SKM-1 (cell line): ENCODE data around the gene ATP6V1B1.

Source experiments
- DNase-seq: peaks from one replicate; lab custom pipeline; 2025; ENCODE audit not compliant: unreplicated experiment; lab: John Stamatoyannopoulos, UW

ATP6V1B1 gene

DNA sequence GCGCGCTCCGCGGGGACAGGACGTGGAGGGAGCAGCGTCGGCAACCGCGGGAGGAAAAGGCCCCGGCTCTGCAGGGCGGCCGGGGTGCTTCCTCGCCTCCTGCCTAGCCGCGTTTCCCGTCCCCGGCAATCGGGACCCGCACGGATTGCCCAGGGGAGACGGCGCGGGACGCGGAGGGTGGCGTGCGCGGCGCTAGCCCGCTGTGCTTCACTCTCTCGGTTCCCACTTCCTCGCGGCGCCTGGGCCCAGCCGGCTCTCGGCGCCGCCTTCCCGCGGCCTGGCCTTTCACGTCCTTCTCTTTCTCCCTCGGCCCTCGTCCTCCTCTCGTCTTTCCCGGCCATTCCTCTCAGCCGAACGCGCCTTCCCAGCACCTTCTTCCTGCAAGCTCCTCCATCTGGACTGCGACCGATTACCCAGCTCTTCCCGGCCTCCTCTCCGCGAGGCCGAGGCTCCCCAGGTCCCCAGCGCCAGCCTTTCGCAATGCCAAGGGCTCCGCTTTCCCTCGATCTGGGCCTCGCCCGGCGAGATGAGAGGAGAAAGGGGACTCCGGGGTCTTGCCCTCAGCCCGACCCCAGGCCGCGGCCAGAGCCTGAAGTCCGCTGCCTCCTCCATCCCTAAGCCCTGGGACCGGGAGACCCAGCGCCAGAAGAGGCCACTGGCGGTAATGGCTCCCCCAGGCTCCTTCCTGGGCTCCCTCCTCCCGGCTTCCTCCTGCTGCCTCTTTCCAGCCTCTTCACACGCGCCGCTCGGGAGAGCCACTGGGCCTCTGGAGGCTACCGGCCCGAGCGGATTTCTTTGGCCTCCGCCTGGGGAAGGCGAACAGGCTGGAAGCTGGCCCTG is 34.3 kb upstream of the ATP6V1B1 start:
- DNase-seq: no peak

DNA sequence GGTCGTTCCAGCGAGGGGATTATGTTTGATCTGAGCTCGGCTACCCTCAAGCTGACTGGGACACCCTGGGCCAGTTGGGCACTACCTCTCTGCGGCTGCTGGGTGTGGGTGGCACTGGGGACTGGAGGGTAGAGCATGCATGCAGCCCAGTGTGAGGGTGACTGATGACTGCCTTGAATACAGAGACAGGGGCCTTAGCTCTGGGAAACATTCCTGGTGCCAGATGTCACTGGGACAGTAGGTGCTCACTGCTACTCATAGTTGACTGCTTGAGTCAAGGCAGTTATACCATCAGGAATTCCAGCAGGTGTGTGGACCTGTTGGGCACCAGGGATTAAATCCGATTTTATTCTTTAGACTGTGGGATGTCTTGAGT is 33.6 kb upstream of the ATP6V1B1 start:
- DNase-seq: no peak

- DNase-seq: no peak
These were observed 33.1 kb upstream of the ATP6V1B1 start for GRCh38 chr2:70902579-70902978.

DNA sequence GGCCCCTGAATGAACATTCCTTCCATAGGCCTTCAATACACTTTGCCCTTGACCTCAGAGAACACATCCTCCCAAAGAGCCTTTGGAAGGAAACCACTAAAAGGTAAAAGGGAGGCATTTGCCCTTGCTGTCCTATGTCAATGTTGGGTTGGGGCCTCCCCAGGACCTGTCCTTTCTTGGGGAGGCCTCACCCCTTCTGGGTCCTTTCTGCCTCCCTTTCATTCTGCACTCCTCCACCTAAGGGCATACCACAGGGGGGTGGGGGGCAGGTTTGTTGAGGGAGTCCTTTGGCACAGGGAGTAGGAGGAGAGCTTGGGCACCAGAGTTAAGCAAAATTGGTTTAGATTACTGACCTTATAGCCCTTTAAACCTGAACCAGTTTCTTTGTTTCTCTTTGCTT is 32.5 kb upstream of the ATP6V1B1 start:
- DNase-seq: no peak

GRCh38 chr2:70903641-70904340 is 31.9 kb upstream of the ATP6V1B1 start:
- no peak for DNase-seq

GRCh38 chr2:70904371-70905216 is 31.1 kb upstream of the ATP6V1B1 start:
- no peak for DNase-seq

DNA sequence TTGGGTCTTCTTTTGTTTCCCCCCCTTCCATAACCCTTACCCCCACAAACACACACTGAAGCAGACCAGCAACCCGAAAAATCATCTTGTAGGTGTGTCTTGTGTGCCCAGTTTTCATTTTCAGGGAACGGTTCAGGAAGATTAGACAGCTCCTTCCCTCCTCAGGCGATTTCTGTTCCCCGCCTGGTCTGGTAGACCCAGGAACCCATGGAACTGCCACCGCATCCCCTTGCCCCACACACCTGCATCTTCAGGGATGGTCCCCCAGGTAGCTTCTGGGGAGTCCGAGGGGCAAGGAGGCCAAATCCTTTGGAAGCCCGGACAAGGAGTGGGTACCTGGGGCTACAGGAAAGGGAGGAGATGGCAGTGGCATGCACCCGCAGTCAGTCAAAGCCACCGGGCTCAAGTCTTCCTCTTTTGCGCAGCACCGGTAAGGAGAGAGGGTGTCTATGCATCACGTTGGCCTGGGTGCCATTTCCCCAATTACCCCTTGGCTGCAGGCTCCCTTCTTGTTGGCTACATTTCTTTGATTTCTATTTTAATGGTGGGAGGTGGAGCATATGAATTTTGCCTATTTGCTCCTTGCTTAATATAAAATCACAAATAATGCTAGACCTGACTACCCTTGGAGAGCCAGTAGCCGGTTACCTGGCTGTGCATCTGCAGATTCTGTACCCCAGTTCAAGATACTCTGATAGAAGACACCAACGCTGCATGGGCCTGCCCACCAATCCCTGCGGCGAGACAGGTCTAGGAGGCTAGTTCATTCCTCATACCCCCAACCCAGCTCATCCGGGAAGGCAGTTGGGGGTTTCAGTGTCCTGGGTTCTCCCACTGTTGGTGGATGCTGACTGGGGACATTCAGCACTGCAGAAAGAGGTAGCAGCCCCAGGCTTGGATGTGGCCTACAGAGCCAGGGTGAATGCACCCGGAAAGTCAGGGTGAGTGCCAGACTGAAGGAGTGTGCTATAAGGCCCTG is 30.0 kb upstream of the ATP6V1B1 start:
- DNase-seq: no peak

DNA sequence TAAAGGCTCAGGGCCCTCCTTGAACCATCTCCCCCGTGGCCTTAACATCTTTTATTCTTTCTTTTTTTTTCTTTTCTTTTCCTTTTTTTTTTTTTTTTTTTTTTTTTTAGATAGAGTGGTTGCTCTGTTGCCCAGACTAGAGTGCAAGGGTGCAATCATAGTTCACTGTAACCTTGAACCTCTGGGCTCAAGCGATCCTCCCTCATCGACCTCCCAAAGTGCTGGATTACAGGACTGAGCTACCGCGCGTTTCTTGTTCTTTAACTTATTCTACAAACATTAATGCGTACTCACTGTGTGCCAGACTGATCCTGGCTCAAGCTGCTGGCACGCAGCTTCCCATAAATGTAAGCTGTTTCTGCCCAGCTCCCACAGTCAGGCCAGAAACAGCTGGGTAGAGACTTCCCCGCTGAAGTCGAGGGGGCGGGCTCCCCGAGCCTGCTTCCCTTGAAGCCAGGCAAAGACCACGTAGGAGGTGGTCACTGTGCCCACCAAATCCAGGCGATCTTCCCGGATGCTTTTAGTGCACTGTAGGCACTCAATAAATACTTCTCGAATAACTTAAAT is 29.2 kb upstream of the ATP6V1B1 start:
- no peak for DNase-seq

DNA sequence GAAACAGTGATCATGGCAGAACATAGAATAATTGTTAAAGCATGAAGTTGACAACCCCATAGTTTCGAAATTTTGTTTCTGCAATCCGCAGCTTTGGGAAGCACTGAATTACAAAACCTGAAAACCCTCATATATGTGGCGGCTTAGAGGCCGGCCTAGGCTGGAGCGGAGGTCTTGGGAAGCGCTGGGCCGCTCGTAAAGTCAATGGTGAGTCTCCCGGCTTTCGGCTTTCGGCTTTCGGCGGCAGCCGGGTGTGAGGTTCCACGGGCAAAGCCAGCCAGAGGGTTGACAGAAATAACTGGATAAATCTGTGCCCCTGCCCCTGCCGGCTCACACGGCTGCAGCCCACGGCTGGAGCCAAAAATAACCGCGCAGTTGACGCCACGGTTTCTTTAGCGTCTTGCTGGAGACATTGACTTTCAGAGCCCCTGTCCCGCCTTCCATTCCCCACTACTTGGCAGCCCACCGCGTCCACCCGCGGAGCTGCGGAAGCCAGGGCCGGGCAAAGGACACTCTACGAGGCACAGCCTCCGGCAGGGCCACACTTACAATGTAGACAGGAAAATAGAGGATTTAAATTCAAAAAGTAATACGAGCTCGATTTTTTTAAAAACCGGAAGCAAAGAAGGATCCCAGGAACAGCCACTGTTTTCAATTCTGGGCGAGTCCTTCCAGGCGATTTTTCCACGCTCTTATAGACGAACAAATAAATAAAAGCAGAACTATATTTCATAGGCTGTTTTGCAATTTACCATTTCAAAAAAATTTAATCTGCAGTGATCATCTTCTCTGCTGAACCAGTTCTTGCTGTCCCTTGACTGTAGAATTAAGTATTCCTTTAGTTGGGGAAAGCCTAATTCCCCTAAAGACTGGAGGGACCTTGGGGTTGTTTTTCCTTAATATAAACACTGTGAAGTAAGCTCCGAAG is 28.3 kb upstream of the ATP6V1B1 start:
- no peak for DNase-seq

DNA sequence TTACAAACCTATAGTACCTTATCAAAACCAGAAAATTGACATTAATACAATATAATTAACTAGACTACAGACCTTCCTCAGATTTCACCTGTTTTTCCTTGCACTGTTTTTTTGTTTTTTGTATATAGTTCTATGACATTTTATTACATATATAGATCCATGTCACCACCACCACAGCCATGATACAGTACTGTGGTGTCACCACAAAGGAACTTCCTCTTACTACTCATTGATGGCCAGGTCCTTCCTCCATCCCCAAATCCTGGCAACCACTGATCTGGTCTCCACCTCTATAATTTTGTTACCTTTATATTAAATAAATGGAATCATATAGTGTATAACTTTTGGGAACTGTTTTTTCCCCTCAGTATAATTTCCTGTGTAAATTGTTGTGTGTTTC is 19.4 kb upstream of the ATP6V1B1 start:
- peak; percentile 22 for DNase-seq

GRCh38 chr2:70918016-70918415 is 17.7 kb upstream of the ATP6V1B1 start:
- DNase-seq: no peak

DNA sequence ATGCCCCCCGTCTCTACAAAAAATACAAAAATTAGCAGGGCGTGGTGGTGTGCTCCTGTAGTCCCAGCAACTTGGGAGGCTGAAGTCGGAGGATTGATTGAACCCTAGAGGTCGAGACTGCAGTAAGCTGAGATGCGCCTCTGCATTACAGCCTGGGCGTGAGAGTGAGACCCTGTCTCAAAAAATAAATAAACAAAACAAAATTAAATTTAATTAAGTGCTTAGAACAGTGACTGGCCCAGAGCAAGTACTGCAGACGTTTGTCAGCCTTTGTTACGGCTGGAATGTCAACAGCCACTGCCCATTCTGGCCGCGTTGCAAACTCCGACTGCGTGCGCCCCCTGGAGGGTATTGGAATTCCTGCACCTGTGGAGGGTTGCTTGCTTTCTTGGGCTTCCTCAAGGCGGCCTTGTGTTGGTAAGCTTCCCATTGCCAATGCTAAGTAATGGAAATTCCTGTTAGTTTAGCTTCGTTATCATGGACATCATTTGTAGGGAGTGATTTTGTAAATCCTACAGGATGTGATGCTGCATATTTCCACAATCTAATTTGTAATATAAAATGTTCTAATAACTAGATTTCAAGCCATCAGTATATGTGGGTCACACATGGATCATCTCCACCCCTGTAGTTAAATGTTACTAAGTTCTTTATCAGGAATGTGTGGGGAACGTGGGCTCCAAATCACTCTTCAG is 15.9 kb upstream of the ATP6V1B1 start:
- peak; percentile 45 for DNase-seq

DNA sequence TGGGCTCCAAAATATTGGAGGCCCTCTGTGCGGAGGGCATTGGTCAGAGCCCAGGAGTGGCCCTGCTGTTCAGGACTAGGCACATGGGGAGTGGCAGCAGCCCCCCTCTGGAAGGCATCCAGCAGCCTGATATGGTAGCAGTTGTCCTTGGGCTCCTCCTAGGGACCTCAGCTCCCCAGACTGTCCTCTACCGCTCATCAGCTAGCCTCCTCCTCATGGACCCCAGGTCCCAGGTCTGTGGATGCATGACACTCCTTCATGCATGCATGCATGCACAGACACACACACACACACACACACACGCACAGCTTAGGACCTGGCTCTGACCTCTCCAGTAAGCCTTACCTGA is 15.4 kb upstream of the ATP6V1B1 start:
- DNase-seq: no peak

DNA sequence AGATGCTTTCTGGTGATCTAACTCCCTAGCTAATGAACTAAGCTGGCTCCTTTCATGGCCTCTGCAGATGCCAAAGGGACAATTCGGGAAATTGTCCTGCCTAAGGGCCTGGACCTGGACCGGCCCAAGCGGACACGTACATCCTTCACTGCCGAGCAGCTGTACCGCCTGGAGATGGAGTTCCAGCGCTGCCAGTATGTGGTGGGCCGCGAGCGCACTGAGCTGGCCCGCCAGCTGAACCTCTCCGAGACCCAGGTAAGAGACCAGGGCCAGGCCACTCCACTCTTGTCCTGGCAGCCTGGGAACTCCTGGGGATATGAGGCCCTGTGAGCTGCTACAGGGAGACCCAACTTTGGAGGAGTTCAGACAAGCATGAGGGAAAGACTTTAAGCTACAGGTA is 14.7 kb upstream of the ATP6V1B1 start:
- no peak for DNase-seq

- DNase-seq: no peak
These were observed 13.9 kb upstream of the ATP6V1B1 start for GRCh38 chr2:70921839-70922234.

DNA sequence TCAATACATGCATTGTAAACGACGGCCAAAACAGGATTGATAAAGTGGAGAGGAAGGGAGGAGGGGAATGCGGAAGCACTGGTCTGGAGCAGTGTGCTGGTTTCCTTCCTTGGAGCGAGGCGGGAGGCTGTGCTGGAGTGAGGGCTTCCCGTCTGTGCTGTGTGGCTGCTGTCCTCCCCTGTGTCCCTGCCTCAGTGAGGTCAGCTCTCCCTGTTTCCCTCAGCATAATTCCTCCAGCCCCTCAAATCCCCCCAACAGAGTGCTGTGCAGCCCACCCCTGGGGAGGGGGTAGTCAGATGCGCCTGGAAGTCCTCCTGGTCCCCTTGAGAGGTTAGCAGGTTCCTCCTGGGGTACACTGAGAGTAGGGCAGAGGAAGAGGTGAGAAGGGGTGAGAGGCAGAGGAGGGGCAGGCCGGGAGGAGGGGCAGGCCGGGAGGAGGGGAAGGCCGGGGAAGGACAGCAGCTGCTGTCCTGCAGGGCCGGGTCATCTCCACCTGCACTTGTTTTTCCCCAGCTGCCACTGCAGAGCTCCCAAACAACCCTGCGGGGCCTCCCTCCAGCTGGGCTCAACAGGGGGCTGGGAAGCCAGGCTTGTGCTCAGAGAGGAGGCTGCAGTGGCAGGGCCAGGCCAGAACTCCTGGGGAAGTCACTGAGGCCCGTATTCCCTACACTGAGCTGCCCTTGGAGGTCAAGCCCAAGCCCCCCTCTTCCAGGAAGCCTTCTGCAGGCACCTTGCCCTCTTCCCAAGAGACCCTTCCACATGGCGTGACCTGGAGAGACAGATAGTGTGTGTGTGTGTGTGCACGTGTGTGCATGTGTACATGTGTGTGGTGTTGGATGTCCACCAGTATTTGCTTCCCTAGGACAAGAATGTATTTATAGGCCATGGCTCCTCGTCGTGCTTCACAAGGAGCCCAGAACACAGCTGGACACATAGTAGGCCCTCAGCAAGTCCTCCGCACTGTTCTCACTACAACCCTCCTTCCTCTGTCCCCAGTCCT is 13.2 kb upstream of the ATP6V1B1 start:
- DNase-seq: no peak

- no peak for DNase-seq
These were observed 12.2 kb upstream of the ATP6V1B1 start for GRCh38 chr2:70923378-70924015.
